Small intestine (tissue), 7 donors: ENCODE measurements around the gene PPM1J. TPM values are rescaled to one million over a fixed set of nuclear protein-coding genes. Genes with fewer than 3 reads are reported as not detected.
A peak's percentile ranks its signal among the peaks of the same experiment; 100 is the strongest.

Experiments
- DNase-seq, 2 donors: peaks; one replicate each; pipeline versions ENCODE4 v3.0.0 to v3.0.0-alpha.2; 2013
- FAIRE-seq: peaks from 2 replicates; lab custom pipeline; 2012; peaks lifted over from hg19 to GRCh38; lab: Jason Lieb, UNC
- H3K27ac ChIP-seq, 3 donors: one replicate each; pipeline ENCODE4 v1.5.1; 2013; ENCODE audit warnings: low read length in 2 of 3, mild to moderate bottlenecking in 2 of 3, control low read depth in 1 of 3, inconsistent platforms in 1 of 3, low read depth in 1 of 3, moderate library complexity in 1 of 3
- H3K27me3 ChIP-seq, 3 donors: one replicate each; pipeline ENCODE4 v1.6.1; 2013; ENCODE audit warnings: low read length in 3 of 3, inconsistent platforms in 1 of 3; ENCODE audit not compliant: control insufficient read depth in 3 of 3, insufficient read depth in 3 of 3
- H3K36me3 ChIP-seq, 3 donors: one replicate each; pipeline ENCODE4 v1.6.1; 2013; ENCODE audit warnings: low read length in 3 of 3, inconsistent platforms in 1 of 3, low read depth in 1 of 3, mild to moderate bottlenecking in 1 of 3, moderate library complexity in 1 of 3; ENCODE audit not compliant: control insufficient read depth in 3 of 3, insufficient read depth in 2 of 3
- H3K4me1 ChIP-seq, 3 donors: one replicate each; pipeline ENCODE4 v1.6.1; 2013; ENCODE audit warnings: low read length in 2 of 3, inconsistent platforms in 1 of 3, low read depth in 1 of 3, mild to moderate bottlenecking in 1 of 3, moderate library complexity in 1 of 3; ENCODE audit not compliant: control insufficient read depth in 3 of 3, insufficient read depth in 2 of 3
- H3K4me3 ChIP-seq, 3 donors: one replicate each; pipeline ENCODE4 v1.5.1; 2013; ENCODE audit warnings: low read length in 3 of 3, control low read depth in 1 of 3, inconsistent platforms in 1 of 3, low read depth in 1 of 3, mild to moderate bottlenecking in 1 of 3, moderate library complexity in 1 of 3
- H3K9me3 ChIP-seq, 2 donors: one replicate each; pipeline ENCODE4 v1.6.1; 2013; ENCODE audit warnings: low read depth in 1 of 2, low read length in 1 of 2; ENCODE audit not compliant: control insufficient read depth in 2 of 2, insufficient read depth in 1 of 2
- WGBS, 3 donors: extraction: QIAGEN DNeasy Blood & Tissue Kit; methylation state at CpG; one replicate each; pipeline ENCODE4 v1.1.7; 2013; 5-methylcytosine and 5-hydroxymethylcytosine counted together
- polyA plus RNA-seq, 4 donors: library from polyadenylated mRNA; stranded (reverse) in 3 of 4; unstranded in 1 of 4; fragments of 200-250 nt in 3 of 4; fragments of 120-200 nt in 1 of 4; gene quantifications; one replicate each; pipeline versions ENCODE4 v1.2.1 to v1.2.3, GENCODE V29; 2013
- donor health status: healthy with polysubstance abuse.
- donor health status: control.
- donor health status: control.
- donor health status: Bipolar disorder and iron deficiency.
- donor health status: healthy.

The PPM1J gene
- polyA plus RNA-seq, 4 donors: 0.35 to 1.00 TPM; not detected in 2

GRCh38 chr1:112699425-112700144, 15.5 kb downstream of the PPM1J start:
- Histone ChIP-seq H3K27ac (peak overlapping the region; percentile 69 to 93 (median 88)), H3K4me3 (no peak overlapping the region), H3K9me3 (no peaks in the 10 kb centered on the region), H3K4me1 (peaks cover 16 to 76% (median 23%) of the 10 kb centered on the region in 3 donors), H3K27me3 (no peaks in the 10 kb centered on the region), H3K36me3 (peaks cover 15 to 89% (median 15%) of the 10 kb centered on the region in 3 donors)
- WGBS, 3 donors: 35 to 59% (median 44%) methylated on average over 13 of the region's 13 CpGs
- FAIRE-seq (no peak), DNase-seq (peak; percentile 59 to 65)

GRCh38 chr1:112698366-112699310, 16.5 kb downstream of the PPM1J start:
- Histone ChIP-seq H3K4me1 (peaks cover 13 to 66% (median 20%) of the 10 kb centered on the region in 3 donors), H3K9me3 (no peaks in the 10 kb centered on the region), H3K4me3 (peak overlapping the region in 1 of 3 donors; percentile 2), H3K36me3 (peaks cover 17 to 95% (median 19%) of the 10 kb centered on the region in 3 donors), H3K27ac (peak overlapping the region; percentile 69 to 93 (median 88)), H3K27me3 (no peaks in the 10 kb centered on the region)
- DNase-seq (peak; percentile 96 to 98), FAIRE-seq (no peak)
- WGBS, 3 donors: 13 to 54% (median 28%) methylated on average over 16 to 17 of the region's 17 CpGs

- 76 to 88% (median 86%) methylated on average over 9 of the region's 9 CpGs for WGBS, 3 donors
- no peak for FAIRE-seq
- peaks cover 8 to 59% (median 20%) of the 10 kb centered on the region in 3 donors for H3K4me1 ChIP-seq
- peak in 1 of 2 donors; percentile 53 for DNase-seq
- no peaks in the 10 kb centered on the region for H3K27me3 ChIP-seq
- no peaks in the 10 kb centered on the region for H3K9me3 ChIP-seq
- H3K27ac ChIP-seq: peak overlapping the region; percentile 69 to 91 (median 88)
- H3K36me3 ChIP-seq: peaks cover 18 to 93% (median 22%) of the 10 kb centered on the region in 3 donors
- no peak overlapping the region for H3K4me3 ChIP-seq
These were observed 17.3 kb downstream of the PPM1J start for GRCh38 chr1:112697781-112698201.

GRCh38 chr1:112696578-112697314, 18.4 kb downstream of the PPM1J start:
- Histone ChIP-seq H3K36me3 (peaks cover 16 to 93% (median 21%) of the 10 kb centered on the region in 3 donors), H3K27ac (peak overlapping the region in 1 of 3 donors; percentile 17), H3K9me3 (no peaks in the 10 kb centered on the region), H3K27me3 (no peaks in the 10 kb centered on the region), H3K4me3 (no peak overlapping the region), H3K4me1 (peaks cover 8 to 48% (median 17%) of the 10 kb centered on the region in 3 donors)
- WGBS, 3 donors: 87 to 91% (median 90%) methylated on average over 7 of the region's 7 CpGs
- FAIRE-seq: no peak
- DNase-seq: no peak

- peaks cover 3 to 34% (median 4%) of the 10 kb centered on the region in 3 donors for H3K4me1 ChIP-seq
- no peaks in the 10 kb centered on the region for H3K9me3 ChIP-seq
- no peak overlapping the region for H3K27ac ChIP-seq
- no peak overlapping the region for H3K4me3 ChIP-seq
- H3K27me3 ChIP-seq: no peaks in the 10 kb centered on the region
- FAIRE-seq (no peak), DNase-seq (no peak)
- peaks cover 19 to 87% (median 22%) of the 10 kb centered on the region in 3 donors for H3K36me3 ChIP-seq
- WGBS, 3 donors: 95 to 99% (median 98%) methylated on average over 9 of the region's 9 CpGs
These were observed 19.9 kb downstream of the PPM1J start for GRCh38 chr1:112695276-112695675.

- FAIRE-seq: no peak
- peaks cover 19 to 87% (median 25%) of the 10 kb centered on the region in 3 donors for H3K36me3 ChIP-seq
- H3K27me3 ChIP-seq: no peaks in the 10 kb centered on the region
- no peak overlapping the region for H3K27ac ChIP-seq
- peaks cover 2 to 25% (median 2%) of the 10 kb centered on the region in 3 donors for H3K4me1 ChIP-seq
- H3K9me3 ChIP-seq: no peaks in the 10 kb centered on the region
- 87 to 92% (median 89%) methylated on average over 15 of the region's 15 CpGs for WGBS, 3 donors
- no peak overlapping the region for H3K4me3 ChIP-seq
- no peak for DNase-seq
These were observed 20.7 kb downstream of the PPM1J start for GRCh38 chr1:112694363-112694929.

GRCh38 chr1:112693821-112694220, 21.3 kb downstream of the PPM1J start:
- H3K27ac ChIP-seq: no peak overlapping the region
- H3K9me3 ChIP-seq: no peaks in the 10 kb centered on the region
- FAIRE-seq: no peak
- WGBS, 3 donors: 88 to 91% (median 90%) methylated on average over 6 of the region's 6 CpGs
- H3K4me3 ChIP-seq: no peak overlapping the region
- H3K36me3 ChIP-seq: peaks cover 21 to 90% (median 26%) of the 10 kb centered on the region in 3 donors
- DNase-seq: no peak
- H3K27me3 ChIP-seq: no peaks in the 10 kb centered on the region
- peaks cover 0 to 21% (median 2%) of the 10 kb centered on the region in 3 donors for H3K4me1 ChIP-seq
